ENCODE data around the gene DHPS. TPM values are rescaled to one million over a fixed set of nuclear protein-coding genes. Genes with fewer than 3 reads are reported as not detected.

The DHPS gene
- total and polyA plus RNA-seq, 2 of the 4 experiments (the other 2 are of a cell fraction), result 82.8 to 85.0 TPM

DNA sequence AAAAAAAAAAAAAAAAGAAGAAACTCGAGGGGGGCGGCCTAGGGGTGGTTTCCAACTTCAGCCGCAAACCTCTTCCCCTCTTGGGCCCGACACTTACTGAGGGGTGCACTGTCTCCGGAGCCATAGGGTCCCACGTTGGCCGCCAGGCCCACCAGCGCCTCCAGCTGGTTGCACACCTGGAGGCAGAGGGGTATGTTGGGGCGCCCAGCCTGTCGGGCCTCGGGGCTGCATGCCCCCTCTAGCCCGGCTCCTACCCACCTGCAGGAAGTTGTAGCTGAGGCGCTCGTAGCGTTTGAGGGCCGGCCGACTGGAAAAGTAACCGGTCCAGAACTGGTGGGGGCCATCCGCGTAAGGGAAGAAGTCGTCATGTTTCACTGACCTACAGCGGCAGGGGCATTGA lies 23.7 kb downstream of the DHPS start:
- Histone ChIP-seq H3K9me1 (ENCODE audit: insufficient read depth, low read length) (no peaks in the 10 kb centered on the region), H2BK15ac (ENCODE audit: low read depth, low read length) (no peak overlapping the region), H4K20me1 (ENCODE audit: insufficient read depth, low read length) (no peaks in the 10 kb centered on the region), H3K56ac (ENCODE audit: extremely low read depth, insufficient read depth, low read length) (no peak overlapping the region), H3K14ac (replicated peaks; ENCODE audit: low read depth, low read length) (no peak overlapping the region), H3K27me3 (ENCODE audit: control insufficient read depth, insufficient read depth, low read length) (no peaks in the 10 kb centered on the region), H3K79me1 (ENCODE audit: low read depth in 1 of 2, low read length in 2 of 2) (no peaks in the 10 kb centered on the region), H3K4me3 (ENCODE audit: insufficient read depth, low read depth, low read length) (no peak overlapping the region), H2AK9ac (replicated peaks; ENCODE audit: low read depth, low read length, poor library complexity) (no peak overlapping the region), H3K9ac (ENCODE audit: low read depth, low read length) (no peak overlapping the region), H3K4ac (ENCODE audit: low read depth, low read length) (no peak overlapping the region), H3K4me2 (ENCODE audit: low read depth, low read length) (no peak overlapping the region), H4K5ac (ENCODE audit: low read depth, low read length) (no peak overlapping the region), H3K4me1 (ENCODE audit: control insufficient read depth, insufficient read depth, low read length) (no peaks in the 10 kb centered on the region), H4K8ac (ENCODE audit: low read depth in 2 of 2, low read length in 2 of 2) (no peak overlapping the region), H3K18ac (ENCODE audit: low read depth, low read length) (no peak overlapping the region), H2BK120ac (ENCODE audit: low read depth, low read length) (no peak overlapping the region), H3K36me3 (ENCODE audit: control insufficient read depth, insufficient read depth, low read length) (peaks cover 41% of the 10 kb centered on the region), H3K9me3 (ENCODE audit: control insufficient read depth, insufficient read depth, low read length) (no peaks in the 10 kb centered on the region), H4K91ac (ENCODE audit: insufficient read depth, low read depth, low read length) (no peak overlapping the region), H3K23ac (ENCODE audit: low read depth, low read length) (no peak overlapping the region), H2BK5ac (ENCODE audit: low read depth, low read length, poor library complexity, severe bottlenecking) (no peak overlapping the region), H2BK20ac (ENCODE audit: low read depth, low read length) (no peak overlapping the region), H2AK5ac (ENCODE audit: low read depth, low read length) (no peak overlapping the region), H3K27ac (ENCODE audit: insufficient read depth, low read length) (no peak overlapping the region), H2AFZ (replicated peaks; ENCODE audit: low read length, poor library complexity) (no peak overlapping the region)
- intact Hi-C loops (cut with micrococcal nuclease) (no loop called here), in situ Hi-C loops (cut with MboI; ENCODE audit: low sequenced_read_pairs) (no loop called here), dilution Hi-C loops (cut with HindIII; ENCODE audit: low sequenced_read_pairs, unreplicated experiment) (no loop called here)
- BruUV-seq (replicated peaks), result no TSS peak
- TF ChIP-seq, protein P1, sequence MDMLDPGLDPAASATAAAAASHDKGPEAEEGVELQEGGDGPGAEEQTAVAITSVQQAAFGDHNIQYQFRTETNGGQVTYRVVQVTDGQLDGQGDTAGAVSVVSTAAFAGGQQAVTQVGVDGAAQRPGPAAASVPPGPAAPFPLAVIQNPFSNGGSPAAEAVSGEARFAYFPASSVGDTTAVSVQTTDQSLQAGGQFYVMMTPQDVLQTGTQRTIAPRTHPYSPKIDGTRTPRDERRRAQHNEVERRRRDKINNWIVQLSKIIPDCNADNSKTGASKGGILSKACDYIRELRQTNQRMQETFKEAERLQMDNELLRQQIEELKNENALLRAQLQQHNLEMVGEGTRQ (IDR thresholded peaks at IDR 0.05; ENCODE audit: low read depth, low read length), result no peak
- TF ChIP-seq MXI1 (IDR thresholded peaks at IDR 0.05; ENCODE audit: borderline replicate concordance, low read depth, low read length), result no peak
- no peak for TF ChIP-seq MAFK (IDR thresholded peaks at IDR 0.05; ENCODE audit: low read depth, low read length)
- TF ChIP-seq FOS (IDR thresholded peaks at IDR 0.05; ENCODE audit: low read depth, low read length), result no peak
- no peak for TF ChIP-seq RCOR1 (IDR thresholded peaks at IDR 0.05; ENCODE audit: insufficient replicate concordance, low read length)
- ATAC-seq (ENCODE audit: low read depth) (no peak), DNase-seq (no peak)
- ChIA-PET CTCF (no interaction called here), POLR2A (ENCODE audit: unreplicated experiment) (no interaction called here)
- no CpG with 5 or more reads among the region's 22 CpGs for WGBS, 2 experiments (ENCODE audit: extremely low coverage in 2 of 2, insufficient read length in 1 of 2)
